Mammary epithelial cell (primary cell): ENCODE measurements around the gene SLC29A3.

Source experiments
- CTCF ChIP-seq, 2 donors: IDR thresholded peaks in 1 of 2; conservative IDR thresholded peaks in 1 of 2; 2 replicates each; pipeline ENCODE4 v1.5.1; 2011 to 2012; ENCODE audit warnings: inconsistent platforms in 2 of 2, low read length in 2 of 2, mild to moderate bottlenecking in 2 of 2, control low read depth in 1 of 2, low read depth in 1 of 2; ENCODE audit not compliant: insufficient read depth in 1 of 2; ENCODE audit errors: extremely low read depth in 1 of 2
- EZH2 ChIP-seq: IDR thresholded peaks from 2 replicates; pipeline ENCODE4 v1.6.1; 2012; ENCODE audit warnings: low read length, inconsistent platforms, borderline replicate concordance

DNA sequence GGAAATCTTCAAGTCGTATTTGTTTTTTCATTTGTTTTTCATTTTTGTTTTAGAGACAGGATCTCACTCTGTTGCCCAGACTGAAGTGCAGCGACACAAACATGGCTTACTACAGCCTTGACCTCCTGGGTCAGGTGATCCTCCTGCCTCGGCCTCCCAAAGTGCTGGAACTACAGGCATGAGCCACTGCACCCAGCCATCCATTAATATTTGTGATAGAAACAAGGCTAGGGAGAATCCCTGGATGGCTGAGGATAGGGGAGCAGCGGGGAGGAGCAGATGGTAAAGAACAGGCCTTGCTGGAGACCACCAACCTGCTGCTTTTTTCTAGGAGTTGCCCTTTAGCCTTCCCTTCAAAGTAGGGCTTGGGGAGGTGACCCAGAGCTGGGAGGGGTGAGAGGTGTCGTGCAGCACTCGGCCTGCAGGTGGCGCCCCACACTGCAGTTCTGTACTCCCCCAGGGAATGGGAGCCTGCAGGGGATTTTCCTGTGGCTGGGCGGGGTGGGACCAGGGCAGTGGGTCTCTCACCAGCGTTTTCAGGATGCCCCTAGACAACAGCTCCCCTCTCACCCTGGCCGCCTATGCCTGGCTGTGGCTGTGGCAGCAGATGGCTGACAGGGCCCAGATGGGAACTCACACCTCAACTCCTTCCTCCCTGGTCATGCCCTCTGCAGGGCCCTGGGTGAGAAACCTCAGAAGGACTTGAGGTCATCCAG is 65.1 kb downstream of the SLC29A3 start:
- TF ChIP-seq CTCF (conservative IDR thresholded peaks at IDR 0.05 in 1 of 2, IDR thresholded peaks at IDR 0.05 in 1 of 2; ENCODE audit: extremely low read depth in 1 of 2, insufficient read depth in 1 of 2, low read depth in 1 of 2, low read length in 2 of 2) (peak; percentile 93 to 94), EZH2 (no peak)
